Muscle of back (tissue), 13 donors: Measurements from ENCODE around the gene IDH2. TPM values are rescaled to one million over a fixed set of nuclear protein-coding genes. Genes with fewer than 3 reads are reported as not detected.
"Not testable (repeated sequence)": the region's sequence is repeated elsewhere in the genome, so short reads cannot be mapped to it uniquely, and the experiment has no call there.

Experiments
- DNase-seq, 3 donors: peaks; one replicate each; pipeline versions ENCODE4 v3.0.0 to v3.0.0-alpha.2; 2013
- long read RNA-seq, 9 donors: transcript quantifications; one replicate each; lab custom pipeline, GENCODE V29; 2026
- polyA plus RNA-seq, 10 donors: library from polyadenylated mRNA; unstranded; fragments of 120-200 nt; gene quantifications; one replicate each; pipeline ENCODE4 v1.2.1, GENCODE V29; 2013; ENCODE audit not compliant: insufficient read length in 10 of 10

Gene IDH2
- 100 to 1,000 TPM; 202 to 291 (median 262) TPM for polyA plus RNA-seq
- long read RNA-seq, donor 1, transcript IDH2-201 (11 exons, 2,694 nt), result major isoform, 95 of 104 reads
- long read RNA-seq, donor 1, partial matches to known transcripts, result 6 of 104 reads
- long read RNA-seq, donor 1, other reads (novel, unspliced or antisense), result 0 of 104 reads
- long read RNA-seq, donor 2, transcript IDH2-201 (11 exons, 2,694 nt), result major isoform, 68 of 76 reads
- long read RNA-seq, donor 2, partial matches to known transcripts, result 5 of 76 reads
- long read RNA-seq, donor 2, other reads (novel, unspliced or antisense), result 0 of 76 reads
- long read RNA-seq, donor 3, result 0 reads
- long read RNA-seq, donor 4, transcript IDH2-201 (11 exons, 2,694 nt), result major isoform, 55 of 62 reads
- long read RNA-seq, donor 4, partial matches to known transcripts, result 5 of 62 reads
- long read RNA-seq, donor 4, other reads (novel, unspliced or antisense), result 0 of 62 reads
- long read RNA-seq, donor 5, transcript IDH2-201 (11 exons, 2,694 nt), result major isoform, 86 of 161 reads
- long read RNA-seq, donor 5, partial matches to known transcripts, result 66 of 161 reads
- long read RNA-seq, donor 5, other reads (novel, unspliced or antisense), result 7 of 161 reads
- long read RNA-seq, donor 6, transcript IDH2-204 (9 exons, 1,449 nt), result minor isoform, 5 of 102 reads
- long read RNA-seq, donor 6, transcript IDH2-201 (11 exons, 2,694 nt), result major isoform, 84 of 102 reads
- long read RNA-seq, donor 6, partial matches to known transcripts, result 13 of 102 reads
- long read RNA-seq, donor 6, other reads (novel, unspliced or antisense), result 0 of 102 reads
- long read RNA-seq, donor 7, transcript IDH2-201 (11 exons, 2,694 nt), result major isoform, 65 of 66 reads
- long read RNA-seq, donor 7, partial matches to known transcripts, result 0 of 66 reads
- long read RNA-seq, donor 7, other reads (novel, unspliced or antisense), result 0 of 66 reads
- long read RNA-seq, donor 8, transcript IDH2-201 (11 exons, 2,694 nt), result major isoform, 34 of 37 reads
- long read RNA-seq, donor 8, partial matches to known transcripts, result 0 of 37 reads
- long read RNA-seq, donor 8, other reads (novel, unspliced or antisense), result 0 of 37 reads
- long read RNA-seq, donor 9, transcript IDH2-201 (11 exons, 2,694 nt), result major isoform, 10 of 11 reads
- long read RNA-seq, donor 9, partial matches to known transcripts, result 0 of 11 reads
- long read RNA-seq, donor 9, other reads (novel, unspliced or antisense), result 0 of 11 reads

GRCh38 chr15:90101969-90102890 lies at the start of gene IDH2:
TSS of gene IDH2 (minus strand) at chr15:90102468. CDS start at chr15:90102390, 78 bp downstream.
- peak; percentile 83 to 92 (median 86) for DNase-seq

- DNase-seq, result not testable (repeated sequence)
Observed at GRCh38 chr15:90150551-90150950, 48.3 kb upstream of the IDH2 start.

GRCh38 chr15:90149609-90150340 lies 47.5 kb upstream of the IDH2 start:
- DNase-seq, result no peak

- not testable (repeated sequence) for DNase-seq
Observed at GRCh38 chr15:90146198-90146761, 44.0 kb upstream of the IDH2 start.

GRCh38 chr15:90145761-90146160 lies 43.5 kb upstream of the IDH2 start:
- no peak for DNase-seq

- DNase-seq, result no peak
Observed at GRCh38 chr15:90145259-90145658, 43.0 kb upstream of the IDH2 start.

GRCh38 chr15:90143166-90143655 lies 40.9 kb upstream of the IDH2 start:
- peak in 1 of 3 donors; percentile 57 for DNase-seq

- no peak for DNase-seq
Observed at GRCh38 chr15:90142216-90143165, 40.2 kb upstream of the IDH2 start.

GRCh38 chr15:90141646-90142045 lies 39.4 kb upstream of the IDH2 start:
- DNase-seq, result peak in 1 of 3 donors; percentile 26

GRCh38 chr15:90139549-90139948 lies 37.3 kb upstream of the IDH2 start:
- DNase-seq, result not testable (repeated sequence)

GRCh38 chr15:90138071-90138833 lies 36.0 kb upstream of the IDH2 start:
- DNase-seq, result no peak

- no peak for DNase-seq
Observed at GRCh38 chr15:90132437-90132836, 30.2 kb upstream of the IDH2 start.

- DNase-seq, result no peak
Observed at GRCh38 chr15:90131848-90132247, 29.6 kb upstream of the IDH2 start.

GRCh38 chr15:90130291-90130690 lies 28.0 kb upstream of the IDH2 start:
- no peak for DNase-seq

GRCh38 chr15:90126596-90127435 lies 24.5 kb upstream of the IDH2 start:
- DNase-seq, result no peak

GRCh38 chr15:90126022-90126421 lies 23.8 kb upstream of the IDH2 start:
- DNase-seq, result no peak

GRCh38 chr15:90124507-90124906 lies 22.2 kb upstream of the IDH2 start:
- DNase-seq, result no peak
